ENCODE data around the gene NPAS3.

The NPAS3 gene

DNA sequence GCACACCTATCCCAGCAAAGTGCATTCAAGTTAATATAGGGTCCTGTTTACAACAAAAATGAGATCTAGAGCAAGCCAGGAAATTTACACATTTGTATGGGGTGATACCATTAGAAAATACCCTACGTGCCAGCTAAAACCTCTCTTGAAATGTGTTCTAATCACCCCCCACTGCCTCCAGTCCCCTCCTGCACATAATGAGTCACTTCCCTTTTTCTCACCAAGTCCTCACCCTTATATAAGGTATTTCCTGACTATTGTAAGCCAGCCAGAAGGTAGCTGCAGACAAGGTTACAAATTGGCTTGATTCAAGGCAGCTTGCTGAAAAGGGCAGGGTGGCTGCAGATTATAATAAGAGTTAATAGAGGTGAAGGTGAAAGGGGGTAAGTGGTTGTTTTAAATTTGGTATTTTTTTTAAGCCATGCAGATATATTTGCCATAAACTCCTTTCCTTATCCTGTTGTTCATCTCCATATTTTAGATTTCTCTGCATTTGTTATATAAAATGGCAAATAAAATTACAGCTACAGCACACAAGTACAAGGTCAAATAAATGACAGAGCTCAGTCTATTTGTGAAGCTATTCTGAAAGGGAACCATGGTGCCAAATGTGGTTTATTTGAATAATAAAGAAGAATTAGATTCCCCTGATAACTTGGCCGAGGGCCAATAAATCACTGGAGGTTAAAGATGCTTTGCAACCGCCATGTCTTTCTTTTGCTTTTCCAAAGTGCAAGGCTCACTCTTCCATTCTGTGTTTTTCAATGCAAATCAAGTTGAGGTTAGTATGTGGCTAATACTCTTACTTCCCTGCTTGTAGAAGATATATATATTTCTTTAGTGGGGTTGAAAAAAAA is 626.3 kb downstream of the NPAS3 start:
- ATAC-seq, result no peak

DNA sequence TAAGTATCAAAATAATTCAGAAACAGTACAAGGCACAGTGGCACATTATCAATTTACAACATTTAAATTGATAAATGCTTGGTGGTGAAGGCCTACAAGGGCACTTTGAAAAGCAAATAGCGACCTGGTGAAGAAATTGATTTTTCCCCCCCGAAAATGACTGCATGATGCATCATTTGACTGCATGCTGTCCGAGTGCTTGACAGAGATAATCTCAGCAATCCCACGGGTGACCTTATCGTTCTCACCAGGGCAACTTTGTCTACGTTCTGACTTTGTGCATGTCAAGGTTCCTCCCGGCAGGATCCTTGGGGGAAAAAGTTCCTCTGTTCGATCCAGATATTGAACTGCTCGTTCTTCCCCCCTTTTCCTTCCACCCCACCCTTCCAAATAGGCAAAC is 627.4 kb downstream of the NPAS3 start:
- ATAC-seq, result no peak

DNA sequence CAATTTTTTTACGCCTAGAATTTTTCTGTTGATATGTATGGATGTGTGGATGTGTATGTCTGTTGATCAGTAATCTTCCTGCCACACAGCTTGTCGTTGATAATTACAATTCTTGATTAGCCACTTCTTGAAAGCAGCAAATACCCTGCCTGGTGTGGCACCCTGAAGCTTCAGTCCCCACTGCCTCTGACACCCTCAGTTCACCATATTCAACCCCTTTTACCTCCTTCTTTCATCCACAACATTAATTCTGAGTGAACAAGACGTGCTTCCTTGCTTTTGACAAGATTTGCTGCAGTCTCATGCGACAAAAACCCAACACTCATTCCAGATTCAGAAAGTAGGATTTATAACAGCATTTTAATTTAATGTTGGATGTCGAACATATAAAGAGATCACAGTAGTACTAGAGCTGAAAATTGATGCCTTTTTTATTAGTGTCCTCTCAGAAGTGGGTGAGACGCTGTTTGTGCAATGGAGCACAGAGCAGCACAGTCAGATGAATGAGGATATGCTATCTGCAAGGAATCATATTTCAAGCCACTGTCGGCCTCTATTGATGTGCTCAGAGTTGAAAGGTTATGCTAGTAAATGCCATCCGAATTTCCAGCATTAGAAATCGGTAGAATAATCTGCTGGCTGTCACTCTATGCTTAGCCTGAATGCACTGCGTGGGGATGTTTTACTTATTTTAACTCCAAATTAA is 628.5 kb downstream of the NPAS3 start:
- ATAC-seq, result no peak

DNA sequence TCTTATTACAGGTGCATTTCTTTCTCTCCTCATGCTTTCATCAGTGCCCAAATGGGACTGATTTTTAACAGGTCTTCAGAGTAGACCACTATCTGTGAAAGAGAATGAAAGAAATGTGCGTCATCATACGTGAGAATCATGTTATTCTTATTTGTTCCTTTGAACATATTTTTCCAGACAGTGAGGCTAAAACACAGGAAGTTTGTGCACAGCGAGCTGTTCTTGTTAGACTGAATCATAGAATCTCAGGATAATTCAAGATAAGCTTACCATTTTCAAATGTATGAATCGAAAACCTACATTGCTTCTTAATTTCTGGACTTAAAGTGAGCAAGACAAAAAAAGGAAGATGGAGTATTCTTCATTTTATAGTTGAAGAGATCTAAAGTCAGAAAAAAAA is 629.1 kb downstream of the NPAS3 start:
- ATAC-seq, result no peak

DNA sequence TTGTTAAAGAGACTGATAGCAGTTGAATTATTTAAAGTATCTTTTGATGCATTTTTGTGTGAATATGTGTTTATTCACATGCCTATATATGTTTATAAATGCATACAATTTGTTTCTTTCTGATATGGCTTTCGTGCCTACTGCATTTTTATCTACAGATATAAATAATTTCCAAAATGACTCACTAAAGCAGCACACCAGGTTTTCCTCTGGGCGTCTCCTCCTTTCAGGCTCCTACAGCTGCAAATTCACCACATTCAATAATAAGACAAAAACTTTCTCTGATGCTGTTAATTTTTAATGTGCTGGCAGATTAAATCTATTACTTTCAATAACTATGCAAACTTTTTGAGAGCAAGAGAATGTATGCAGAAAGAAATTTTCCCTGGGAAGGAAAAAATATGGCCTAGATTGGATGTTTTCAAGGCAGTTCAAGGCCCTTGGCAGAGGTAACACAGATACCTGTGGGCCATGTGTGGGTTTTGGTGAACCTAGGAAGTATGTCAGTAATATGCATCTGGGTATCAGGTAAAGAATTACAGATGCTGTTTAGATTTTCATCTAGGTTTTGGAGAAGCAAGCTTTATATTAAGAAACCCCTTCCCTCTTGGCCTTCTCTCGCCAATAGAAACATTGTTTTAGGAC is 630.4 kb downstream of the NPAS3 start:
- no peak for ATAC-seq

DNA sequence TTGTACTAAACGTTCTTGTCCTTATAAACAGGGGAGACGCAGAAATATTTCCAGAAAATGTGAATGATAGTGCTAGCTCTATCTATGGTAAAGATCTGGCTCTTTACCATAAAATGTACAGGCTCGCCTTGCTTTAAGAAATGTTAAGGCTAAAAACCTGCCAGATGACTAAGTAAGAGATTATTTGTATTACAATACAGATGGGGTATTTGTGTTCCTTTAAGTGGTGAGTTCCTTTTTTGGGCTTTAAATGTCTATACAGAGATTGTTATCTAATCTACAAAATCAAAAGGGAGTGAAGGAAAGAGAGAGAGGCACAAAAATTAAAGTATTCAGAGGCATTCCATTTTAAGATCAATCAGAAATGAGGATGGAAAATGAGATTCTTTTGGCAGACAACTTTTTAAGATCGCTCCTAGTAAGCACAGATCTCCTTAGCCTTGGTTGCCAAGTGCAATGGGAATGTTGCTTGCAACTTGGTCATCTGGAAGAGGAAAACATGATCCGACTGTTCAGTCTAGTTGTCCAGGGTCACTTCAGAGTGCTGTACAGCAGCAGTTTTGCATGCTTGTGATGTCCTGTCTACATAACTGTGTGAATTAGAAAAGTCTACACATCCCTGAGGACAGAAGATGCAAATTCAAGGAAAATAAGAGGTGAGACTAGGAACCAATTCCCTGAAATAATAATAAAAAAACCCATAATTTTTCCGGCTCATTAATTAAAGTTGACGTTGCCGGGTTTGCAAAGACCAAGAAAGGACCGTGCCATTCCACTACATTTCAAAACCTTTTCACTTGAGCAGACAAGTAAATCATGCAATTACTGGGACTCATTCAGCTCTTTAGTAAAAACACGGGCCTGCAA is 631.4 kb downstream of the NPAS3 start:
- ATAC-seq, result no peak

DNA sequence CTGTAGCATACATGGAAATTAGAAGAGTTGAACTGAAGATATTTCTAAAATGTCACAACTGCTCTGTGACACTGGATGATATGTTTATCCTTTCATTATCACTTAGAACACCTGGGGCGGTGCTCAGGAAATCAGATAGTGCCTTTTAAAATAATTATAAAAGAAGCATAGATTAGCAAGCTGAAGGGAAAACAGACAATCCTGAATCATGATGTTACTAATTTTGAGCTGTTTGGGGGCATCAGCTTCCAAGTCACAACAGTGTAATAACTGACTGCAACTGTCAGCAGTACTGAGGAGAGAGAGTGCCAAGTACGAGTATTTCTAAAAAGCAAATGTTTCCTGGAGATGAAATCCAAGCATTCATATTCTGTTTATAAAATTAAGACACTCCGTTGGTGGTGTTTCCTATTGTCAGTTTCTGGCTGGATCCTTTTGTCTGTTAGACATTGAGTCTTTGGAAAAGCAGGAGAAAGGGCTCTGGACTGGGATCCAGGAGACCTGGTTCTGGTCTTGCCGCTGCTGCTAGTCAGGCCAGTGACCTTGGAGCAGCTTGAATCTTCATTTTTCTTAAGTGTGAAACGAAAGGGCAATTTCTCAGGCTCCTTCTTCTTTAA is 632.1 kb downstream of the NPAS3 start:
- no peak for ATAC-seq

DNA sequence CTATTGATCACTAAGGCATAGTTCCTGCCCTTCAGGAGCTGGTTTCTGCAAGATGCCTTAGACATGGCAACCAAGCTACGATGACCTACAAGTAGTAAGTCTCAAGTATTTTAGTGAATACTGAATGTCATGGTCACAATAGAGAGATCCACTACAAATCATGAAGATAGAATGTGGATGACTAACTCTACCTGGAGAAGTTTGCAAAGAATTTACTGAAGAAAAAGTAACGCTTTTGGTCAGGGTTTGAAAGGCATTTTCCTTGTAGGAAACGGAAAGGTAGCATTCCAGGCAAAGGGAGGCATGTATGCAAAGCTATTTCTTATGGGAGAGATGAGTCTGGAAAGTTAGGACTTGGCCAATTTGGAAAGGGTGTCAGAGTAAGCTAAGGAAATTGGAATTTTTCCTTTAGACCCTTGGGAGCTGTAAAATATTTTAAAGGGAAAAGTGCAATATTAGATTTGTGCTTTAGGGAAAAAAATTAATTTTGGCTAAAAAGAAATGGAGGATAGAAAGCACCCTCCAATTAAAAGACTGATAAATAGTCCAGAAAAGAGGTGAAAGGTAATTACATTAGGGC is 634.7 kb downstream of the NPAS3 start:
- ATAC-seq, result no peak

DNA sequence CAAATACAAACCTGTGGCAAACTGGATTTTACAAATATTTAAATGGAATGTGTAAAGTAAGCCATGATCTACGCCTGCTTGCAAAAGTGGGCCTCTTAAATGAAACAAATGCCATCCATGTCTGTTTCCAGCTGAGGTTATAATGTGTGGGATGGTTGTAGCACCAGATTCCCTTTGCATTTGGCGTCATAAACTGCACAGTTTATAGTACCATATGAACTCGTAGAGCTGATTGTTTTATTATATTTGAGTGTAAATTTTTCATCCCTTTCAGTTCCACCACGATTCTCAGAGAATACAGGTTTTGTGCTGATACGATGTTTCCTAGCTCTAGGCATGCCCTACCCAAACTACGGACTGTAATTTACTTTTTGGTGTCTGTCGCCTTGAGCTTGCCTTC is 637.3 kb downstream of the NPAS3 start:
- no peak for ATAC-seq

DNA sequence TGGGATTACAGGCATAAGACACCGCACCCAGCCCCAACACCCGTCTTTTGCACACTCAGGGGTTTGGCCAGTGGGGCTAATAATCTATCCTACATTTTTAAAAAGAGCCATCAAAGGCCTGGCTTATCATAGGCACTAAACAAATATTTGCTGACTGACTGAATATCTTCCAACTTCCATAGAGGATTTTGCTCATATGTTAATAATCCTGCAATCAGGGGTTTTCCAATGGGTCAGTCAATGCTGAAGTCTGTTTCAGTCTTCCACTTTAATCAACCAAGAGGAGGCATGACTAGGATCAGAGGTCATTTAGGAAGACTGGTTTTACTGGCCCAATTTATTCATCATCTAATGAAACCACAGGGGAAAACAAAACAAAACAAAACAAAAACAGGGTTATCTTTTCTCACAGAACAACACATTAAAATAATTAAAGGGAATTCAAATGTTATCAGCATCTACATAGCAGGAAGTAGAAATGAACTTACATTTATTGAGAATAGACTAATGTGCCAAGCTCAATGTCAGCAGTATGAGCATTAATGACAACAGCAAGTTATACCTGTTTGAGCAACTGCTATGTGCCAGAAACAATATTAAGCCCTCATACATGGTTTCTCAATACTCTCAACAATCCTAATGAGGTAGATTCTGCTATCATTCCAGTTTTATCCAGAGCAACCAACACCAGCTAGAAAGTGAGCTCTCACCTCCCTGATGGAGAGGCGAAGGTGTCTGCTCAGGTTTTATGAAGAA is 640.0 kb downstream of the NPAS3 start:
- no peak for ATAC-seq

DNA sequence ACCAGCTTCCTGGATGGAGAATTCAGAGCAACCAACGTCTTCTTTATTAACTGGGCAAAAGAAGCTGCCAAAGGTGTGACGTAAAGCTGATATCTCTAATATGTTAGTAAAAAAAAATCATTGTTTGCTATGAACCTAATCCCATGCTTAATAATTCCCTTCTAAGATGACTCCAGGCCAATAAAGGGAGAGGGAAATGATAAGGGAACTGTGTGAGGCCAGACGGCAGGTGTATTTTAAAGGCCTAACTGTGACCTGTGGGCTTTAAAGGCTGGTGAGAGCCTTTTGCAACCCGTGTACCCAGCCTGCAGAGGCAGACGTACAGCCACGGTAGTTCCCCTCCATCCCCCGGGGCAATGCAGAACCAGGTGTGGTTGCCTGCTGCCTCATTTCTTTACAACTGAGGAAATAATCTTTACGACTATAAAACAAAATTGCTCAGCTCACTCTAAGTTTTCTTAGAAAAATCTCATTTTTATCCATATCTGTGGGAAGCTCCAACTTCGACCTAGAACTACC is 641.6 kb downstream of the NPAS3 start:
- no peak for ATAC-seq

DNA sequence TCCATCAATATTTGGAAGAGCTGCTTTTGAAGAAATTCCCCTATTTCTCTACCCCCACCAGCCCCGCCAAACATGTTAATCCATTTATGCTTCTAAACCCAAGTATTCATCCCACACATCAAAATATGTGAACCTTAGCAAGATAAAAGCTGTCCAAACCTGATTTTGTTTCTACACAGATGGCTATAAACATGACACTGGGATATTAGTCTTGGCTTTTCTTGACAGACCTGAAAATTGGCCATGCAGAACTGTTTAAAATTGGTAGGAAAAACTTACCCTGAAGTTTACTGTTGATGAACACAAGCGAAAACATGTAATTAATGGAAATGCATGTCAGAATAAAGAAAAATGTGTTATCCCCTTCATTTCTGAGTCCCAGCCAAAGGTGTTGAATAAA is 642.2 kb downstream of the NPAS3 start:
- no peak for ATAC-seq

DNA sequence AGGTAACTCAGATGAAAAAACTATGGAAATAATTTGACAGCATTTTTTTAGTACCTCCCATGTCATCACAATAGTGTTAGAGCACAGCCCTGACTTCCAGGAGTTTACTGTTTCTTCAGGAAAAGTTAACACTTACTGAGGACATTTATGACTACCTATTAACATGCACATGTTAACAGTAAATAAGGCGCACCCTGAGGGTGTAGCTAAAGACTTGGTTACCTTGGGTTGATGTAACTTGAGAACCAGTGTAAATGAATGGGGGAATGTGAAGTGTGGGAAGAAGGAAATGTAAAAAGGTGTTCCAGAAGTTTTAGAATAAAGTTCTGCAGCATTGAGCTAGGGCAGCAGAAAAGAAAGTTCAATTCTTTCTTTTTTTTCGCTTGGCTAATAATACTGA is 646.0 kb downstream of the NPAS3 start:
- no peak for ATAC-seq

DNA sequence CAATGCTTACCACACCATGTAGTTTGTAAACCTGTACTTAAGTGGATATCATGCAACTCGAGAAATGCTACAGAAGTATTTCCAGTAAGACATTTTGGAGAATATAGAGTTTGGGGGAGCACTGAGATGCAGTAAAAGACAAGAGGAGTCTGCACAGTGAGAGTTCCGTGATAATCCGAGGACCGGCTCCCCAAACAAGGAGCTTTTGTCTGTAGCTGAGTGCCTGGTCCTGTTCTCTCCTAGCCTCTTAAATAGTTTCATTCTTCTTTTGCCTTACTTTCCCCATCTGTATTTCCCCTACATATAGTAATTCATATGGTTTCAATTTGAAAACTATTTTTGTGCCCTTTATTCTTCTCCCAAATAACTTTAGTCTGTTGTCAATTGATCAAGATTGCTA is 648.1 kb downstream of the NPAS3 start:
- ATAC-seq, result no peak

DNA sequence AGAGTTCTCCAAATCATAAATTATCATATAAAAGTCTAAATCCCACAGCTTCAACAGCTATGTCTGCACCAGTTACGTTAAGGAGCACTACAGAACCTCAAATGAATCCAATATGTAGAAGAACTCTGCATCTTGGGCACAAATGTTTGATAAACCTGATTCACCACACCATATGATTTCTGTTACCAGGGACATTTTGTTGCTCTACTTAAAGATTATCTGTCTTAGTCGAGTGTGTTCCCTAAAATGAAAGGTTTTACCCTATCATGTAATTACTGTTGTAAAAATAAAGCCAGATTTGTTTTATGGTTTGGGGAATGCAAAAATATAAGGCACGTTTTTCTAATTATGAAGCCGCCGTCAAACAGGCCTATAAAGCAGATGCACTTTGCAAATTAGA is 649.1 kb downstream of the NPAS3 start:
- no peak for ATAC-seq

DNA sequence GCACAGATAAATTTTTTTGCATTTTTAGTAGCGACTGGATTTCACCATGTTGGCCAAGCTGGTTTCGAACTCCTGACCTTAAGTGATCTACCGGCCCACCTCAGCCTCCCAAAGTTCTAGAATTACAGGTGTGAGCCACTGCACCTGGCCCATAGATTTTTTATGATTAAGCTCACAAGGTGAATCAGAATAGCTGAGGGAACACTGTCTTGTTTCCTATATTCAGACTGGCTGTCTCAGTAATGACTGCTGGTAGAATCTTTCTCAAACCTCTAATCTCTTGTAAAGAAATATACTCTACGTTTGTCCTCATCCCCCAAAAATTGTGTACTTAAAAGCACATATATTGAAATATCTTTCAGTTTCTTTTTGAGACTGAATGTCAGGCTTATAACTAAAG is 650.1 kb downstream of the NPAS3 start:
- no peak for ATAC-seq

DNA sequence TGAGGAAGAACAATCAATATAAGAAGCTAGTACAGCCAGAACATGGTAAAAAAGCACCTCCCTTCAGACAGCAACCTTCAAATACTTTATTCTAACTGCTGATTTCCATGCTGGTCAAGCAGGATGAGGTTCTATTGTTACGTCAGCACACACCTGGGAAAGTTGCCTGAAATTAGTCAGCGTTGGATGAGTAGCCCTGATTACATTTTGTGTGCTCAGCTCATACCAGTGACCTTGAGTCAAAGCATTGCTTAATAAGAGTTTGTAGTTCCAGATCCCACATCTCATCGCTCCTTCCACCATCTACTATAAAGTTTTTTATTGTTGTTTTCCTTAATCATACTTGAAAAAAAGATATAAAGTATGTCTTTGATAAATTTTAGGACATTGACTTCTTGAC is 650.7 kb downstream of the NPAS3 start:
- ATAC-seq, result no peak

DNA sequence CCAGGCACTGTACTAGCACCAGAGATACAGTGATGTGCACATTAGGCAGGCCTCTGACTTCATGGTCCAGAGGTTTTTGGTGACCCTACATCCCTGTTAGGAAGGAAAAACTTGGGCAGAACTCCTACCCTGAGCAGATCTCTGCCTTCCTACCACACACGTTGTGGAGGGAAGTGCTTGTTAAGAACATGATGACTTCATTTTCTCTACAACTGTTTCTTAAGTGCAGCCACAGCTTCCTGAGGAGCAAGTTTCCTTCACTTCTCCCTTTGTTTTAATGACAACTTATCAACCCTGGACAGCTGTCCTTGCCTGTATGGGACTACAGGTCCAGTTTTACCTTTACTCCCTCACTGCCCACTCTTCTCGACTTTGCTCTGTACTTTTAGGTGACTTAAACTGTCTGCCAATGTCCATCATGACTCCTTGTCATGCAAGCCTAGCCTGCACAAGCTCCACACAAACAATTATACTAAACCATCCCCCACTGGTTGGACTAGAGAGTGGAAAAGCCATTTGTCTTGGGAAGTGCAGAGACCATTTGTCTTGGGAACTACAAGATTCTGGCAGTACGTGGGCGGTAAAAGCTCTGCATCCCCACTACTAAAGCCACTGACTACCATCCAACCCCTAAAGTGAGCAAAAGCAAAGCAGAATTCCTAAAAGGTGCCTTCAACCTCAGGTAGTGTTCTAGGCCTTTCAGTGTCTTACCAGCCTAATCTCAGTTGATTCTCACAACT is 652.4 kb downstream of the NPAS3 start:
- ATAC-seq, result no peak

DNA sequence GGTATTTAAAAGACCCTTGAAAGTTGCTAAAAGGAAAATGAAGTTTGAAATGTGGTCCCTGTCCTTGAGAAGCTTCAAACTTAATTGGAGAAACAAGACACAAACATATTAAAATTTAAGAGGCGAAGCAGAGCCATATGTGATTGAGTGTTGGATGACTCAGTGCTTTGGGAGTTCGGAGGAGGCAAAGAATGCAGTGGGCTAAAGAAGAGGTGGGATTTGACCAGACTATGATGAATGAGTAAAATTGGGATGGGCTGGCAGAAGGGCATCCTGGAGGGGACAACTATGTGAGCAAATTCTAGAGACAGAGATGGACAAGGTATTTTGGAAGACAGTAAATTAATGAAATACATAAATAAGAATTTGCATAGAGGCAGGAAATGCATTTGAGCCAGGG is 653.6 kb downstream of the NPAS3 start:
- ATAC-seq, result no peak
